Urinary bladder (tissue), 4 donors: ENCODE measurements around the gene MAPKBP1. TPM values are rescaled to one million over a fixed set of nuclear protein-coding genes. Genes with fewer than 3 reads are reported as not detected.

ENCODE experiments used
- DNase-seq: peaks from one replicate; pipeline ENCODE4 v3.0.0-alpha.2; 2015; ENCODE audit errors: extremely low spot score
- H3K27ac ChIP-seq: one replicate; pipeline ENCODE4 v1.5.1; 2013; ENCODE audit warnings: low read depth, mild to moderate bottlenecking, moderate library complexity
- H3K36me3 ChIP-seq: one replicate; pipeline ENCODE4 v1.6.1; 2013; ENCODE audit warnings: mild to moderate bottlenecking, moderate library complexity; ENCODE audit not compliant: insufficient read depth
- H3K4me1 ChIP-seq: one replicate; pipeline ENCODE4 v1.6.1; 2013; ENCODE audit warnings: mild to moderate bottlenecking, moderate library complexity; ENCODE audit not compliant: insufficient read depth
- H3K4me3 ChIP-seq: one replicate; pipeline ENCODE4 v1.5.1; 2013; ENCODE audit warnings: low read depth, low read length
- WGBS: extraction: QIAGEN DNeasy Blood & Tissue Kit; methylation state at CpG from one replicate; pipeline ENCODE4 v1.1.7; 2013; 5-methylcytosine and 5-hydroxymethylcytosine counted together
- polyA plus RNA-seq: library from polyadenylated mRNA; stranded (reverse); fragments of 200-250 nt; gene quantifications from one replicate; pipeline ENCODE4 v1.2.3, GENCODE V29; 2013
- small RNA-seq: library from RNA; depleted of rRNA; stranded (forward); fragments of <200 nt; gene quantifications from one replicate; pipeline ENCODE3, GENCODE V24; 2014
- total RNA-seq: library from RNA; depleted of rRNA; stranded (reverse); fragments of >200 nt; gene quantifications from one replicate; pipeline ENCODE4 v1.2.3, GENCODE V29; 2014
- donor health status: healthy with polysubstance abuse.
- donor health status: healthy.

The MAPKBP1 gene
- total and polyA plus RNA-seq, 2 donors, result 19.1 to 27.7 TPM

- no peak overlapping the region for H3K4me3 ChIP-seq
- 75% methylated on average over 9 of the region's 9 CpGs for WGBS
- no peak for DNase-seq
- no peak overlapping the region for H3K27ac ChIP-seq
- H3K36me3 ChIP-seq, result no peaks in the 10 kb centered on the region
- H3K4me1 ChIP-seq, result no peaks in the 10 kb centered on the region
These were observed 96.4 kb downstream of the MAPKBP1 start for GRCh38 chr15:41870689-41871081.

GRCh38 chr15:41871175-41871905 is 97.1 kb downstream of the MAPKBP1 start:
- Histone ChIP-seq H3K27ac (no peak overlapping the region), H3K36me3 (no peaks in the 10 kb centered on the region), H3K4me1 (no peaks in the 10 kb centered on the region), H3K4me3 (no peak overlapping the region)
- 92% methylated on average over 19 of the region's 19 CpGs for WGBS
- no peak for DNase-seq

GRCh38 chr15:41872166-41872747 is 98.0 kb downstream of the MAPKBP1 start:
- DNase-seq, result no peak
- no peaks in the 10 kb centered on the region for H3K36me3 ChIP-seq
- no peak overlapping the region for H3K4me3 ChIP-seq
- 94% methylated on average over 9 of the region's 9 CpGs for WGBS
- H3K4me1 ChIP-seq, result no peaks in the 10 kb centered on the region
- no peak overlapping the region for H3K27ac ChIP-seq

GRCh38 chr15:41873711-41874110 is 99.4 kb downstream of the MAPKBP1 start:
- H3K4me1 ChIP-seq, result no peaks in the 10 kb centered on the region
- H3K4me3 ChIP-seq, result no peak overlapping the region
- H3K36me3 ChIP-seq, result no peaks in the 10 kb centered on the region
- no peak for DNase-seq
- 93% methylated on average over 8 of the region's 8 CpGs for WGBS
- H3K27ac ChIP-seq, result no peak overlapping the region

- H3K4me1 ChIP-seq, result no peaks in the 10 kb centered on the region
- DNase-seq, result no peak
- H3K27ac ChIP-seq, result no peak overlapping the region
- no peak overlapping the region for H3K4me3 ChIP-seq
- 78% methylated on average over 12 of the region's 12 CpGs for WGBS
- H3K36me3 ChIP-seq, result no peaks in the 10 kb centered on the region
These were observed 100.5 kb downstream of the MAPKBP1 start for GRCh38 chr15:41874736-41875135.

GRCh38 chr15:41876007-41876406 is 101.7 kb downstream of the MAPKBP1 start:
- Histone ChIP-seq H3K4me3 (no peak overlapping the region), H3K36me3 (no peaks in the 10 kb centered on the region), H3K27ac (no peak overlapping the region), H3K4me1 (no peaks in the 10 kb centered on the region)
- no peak for DNase-seq
- WGBS, result 86% methylated on average over 13 of the region's 13 CpGs

- Histone ChIP-seq H3K4me3 (no peak overlapping the region), H3K36me3 (no peaks in the 10 kb centered on the region), H3K4me1 (no peaks in the 10 kb centered on the region), H3K27ac (no peak overlapping the region)
- WGBS, result 72% methylated on average over 12 of the region's 12 CpGs
- no peak for DNase-seq
These were observed 102.4 kb downstream of the MAPKBP1 start for GRCh38 chr15:41876689-41877088.

Small RNAs within 50 kb of the gene (small RNA-seq; reads per million reads assigned to genes)
- gene JMJD7-PLA2G4B, result not detected
- not detected for gene MIR4310
- gene RNA5SP393, result not detected

Other genes with a start within 250 kb of the MAPKBP1 start
- 14.6 TPM for gene RPAP1, start 230.2 kb upstream of the MAPKBP1 start, total RNA-seq
- gene RPAP1, start 230.2 kb upstream of the MAPKBP1 start, polyA plus RNA-seq, result 15.5 TPM
- 16.8 TPM for gene TYRO3, start 215.3 kb upstream of the MAPKBP1 start, total RNA-seq
- gene TYRO3, start 215.3 kb upstream of the MAPKBP1 start, polyA plus RNA-seq, result 8.6 TPM
- 115 TPM for gene MGA, start 114.1 kb upstream of the MAPKBP1 start, total RNA-seq
- 7.7 TPM for gene MGA, start 114.1 kb upstream of the MAPKBP1 start, polyA plus RNA-seq
- 4.2 TPM for gene JMJD7, start 53.6 kb downstream of the MAPKBP1 start, total RNA-seq
- gene JMJD7, start 53.6 kb downstream of the MAPKBP1 start, polyA plus RNA-seq, result 15.7 TPM
- 2.7 TPM for gene PLA2G4B, start 64.4 kb downstream of the MAPKBP1 start, total RNA-seq
- gene PLA2G4B, start 64.4 kb downstream of the MAPKBP1 start, polyA plus RNA-seq, result 8.1 TPM
- 1.7 TPM for gene SPTBN5, start 119.6 kb downstream of the MAPKBP1 start, total RNA-seq
- gene SPTBN5, start 119.6 kb downstream of the MAPKBP1 start, polyA plus RNA-seq, result 2.0 TPM
- 17.0 TPM for gene EHD4, start 198.1 kb downstream of the MAPKBP1 start, total RNA-seq
- 14.4 TPM for gene EHD4, start 198.1 kb downstream of the MAPKBP1 start, polyA plus RNA-seq
- not detected for gene PLA2G4E, start 246.6 kb downstream of the MAPKBP1 start, total RNA-seq
- gene PLA2G4E, start 246.6 kb downstream of the MAPKBP1 start, polyA plus RNA-seq, result 0.03 TPM